Tibial nerve (tissue), 4 donors: ENCODE data around the gene PIGV. TPM values are rescaled to one million over a fixed set of nuclear protein-coding genes. Genes with fewer than 3 reads are reported as not detected.

ENCODE experiments used
- DNase-seq, 2 donors: peaks; one replicate each; pipeline ENCODE4 v3.0.0-alpha.2; 2019; ENCODE audit warnings: low spot score in 2 of 2
- H3K27ac ChIP-seq, 4 donors: fragments of 200-600 bp; sonication (generic) in 3 of 4; one replicate each; pipeline ENCODE4 v1.5.1; 2017 to 2019; ENCODE audit warnings: mild to moderate bottlenecking in 1 of 4
- H3K27me3 ChIP-seq, 2 donors: fragments of 200-600 bp; sonication (generic) in 1 of 2; one replicate each; pipeline versions ENCODE4 v1.5.1 to v1.6.0; 2017 to 2019
- H3K36me3 ChIP-seq, 3 donors: fragments of 200-600 bp; sonication (generic); one replicate each; pipeline ENCODE4 v1.5.1; 2018 to 2019
- H3K4me1 ChIP-seq, 4 donors: fragments of 200-600 bp; sonication (generic) in 3 of 4; one replicate each; pipeline ENCODE4 v1.5.1; 2017 to 2019
- H3K4me3 ChIP-seq, 4 donors: fragments of 200-600 bp; sonication (generic) in 3 of 4; one replicate each; pipeline ENCODE4 v1.5.1; 2017 to 2019; ENCODE audit warnings: mild to moderate bottlenecking in 1 of 4, moderate library complexity in 1 of 4
- H3K9me3 ChIP-seq, 4 donors: fragments of 200-600 bp; sonication (generic) in 3 of 4; one replicate each; pipeline ENCODE4 v1.5.1; 2017 to 2019
- CTCF ChIP-seq, 5 experiments: fragments of 200-600 bp in 3 of 5; fragments of 450-650 bp in 2 of 5; sonication (generic) in 3 of 5; IDR thresholded peaks; one replicate each; pipeline ENCODE4 v1.5.1; 2016 to 2019; ENCODE audit warnings: antibody characterized with exemption in 5 of 5, mild to moderate bottlenecking in 3 of 5, moderate library complexity in 2 of 5
- EP300 ChIP-seq, 2 donors: sonication (generic); formaldehyde crosslinking; IDR thresholded peaks; one replicate each; pipeline ENCODE4 v1.6.1; 2017; ENCODE audit warnings: antibody characterized with exemption in 2 of 2, mild to moderate bottlenecking in 1 of 2
- POLR2A ChIP-seq, 2 donors: fragments of 450-650 bp; IDR thresholded peaks; one replicate each; pipeline ENCODE4 v1.6.1; 2017; ENCODE audit warnings: antibody characterized with exemption in 2 of 2, mild to moderate bottlenecking in 2 of 2, moderate library complexity in 2 of 2
- WGBS, 2 donors: methylation state at CpG; one replicate each; pipeline ENCODE4 v1.1.5; 2018; 5-methylcytosine and 5-hydroxymethylcytosine counted together
- total RNA-seq, 4 donors: library from RNA; depleted of rRNA; stranded (reverse); fragments of >200 nt; gene quantifications; one replicate each; pipeline ENCODE4 v1.1.0, GENCODE V29; 2016

PIGV gene
- total RNA-seq, 4 donors from 2014 or later = 9.3 to 22.2 (median 17.6) TPM

GRCh38 chr1:26814893-26815292 lies 27.1 kb downstream of the PIGV start:
- Histone ChIP-seq H3K9me3 (no peaks in the 10 kb centered on the region), H3K4me3 (no peak overlapping the region), H3K27ac (no peak overlapping the region), H3K4me1 (no peaks in the 10 kb centered on the region), H3K27me3 (no peaks in the 10 kb centered on the region), H3K36me3 (no peaks in the 10 kb centered on the region)
- TF ChIP-seq POLR2A (IDR thresholded peaks at IDR 0.05) (no peak), EP300 (IDR thresholded peaks at IDR 0.05) (no peak), CTCF (IDR thresholded peaks at IDR 0.05) (no peak)
- WGBS, 2 donors = 94 to 96% methylated on average over 3 of the region's 3 CpGs
- no peak for DNase-seq

GRCh38 chr1:26820784-26821269 lies 33.1 kb downstream of the PIGV start:
- 73 to 80% methylated on average over 4 of the region's 4 CpGs for WGBS, 2 donors
- H3K4me1 ChIP-seq = peaks cover 0 to 5% (median 3%) of the 10 kb centered on the region in 4 donors
- no peak for DNase-seq

GRCh38 chr1:26822737-26823395 lies 35.1 kb downstream of the PIGV start:
- no peak for TF ChIP-seq CTCF (IDR thresholded peaks at IDR 0.05)
- TF ChIP-seq POLR2A (IDR thresholded peaks at IDR 0.05) = no peak
- TF ChIP-seq EP300 (IDR thresholded peaks at IDR 0.05) = no peak
- no peaks in the 10 kb centered on the region for H3K9me3 ChIP-seq
- H3K27ac ChIP-seq = no peak overlapping the region
- no peaks in the 10 kb centered on the region for H3K27me3 ChIP-seq
- H3K4me1 ChIP-seq = peaks cover 0 to 19% (median 14%) of the 10 kb centered on the region in 4 donors
- H3K4me3 ChIP-seq = no peak overlapping the region
- H3K36me3 ChIP-seq = no peaks in the 10 kb centered on the region
- DNase-seq = no peak
- 95 to 98% methylated on average over 4 of the region's 4 CpGs for WGBS, 2 donors

More at GRCh38 chr1:26820784-26821269, 33.1 kb downstream of the PIGV start:
- no peaks in the 10 kb centered on the region for H3K27me3 ChIP-seq
- no peak overlapping the region for H3K4me3 ChIP-seq
- H3K36me3 ChIP-seq = no peaks in the 10 kb centered on the region
- H3K9me3 ChIP-seq = no peaks in the 10 kb centered on the region
- TF ChIP-seq EP300 (IDR thresholded peaks at IDR 0.05) (no peak), CTCF (IDR thresholded peaks at IDR 0.05) (peak in 1 of 5 experiments; percentile 6)
- H3K27ac ChIP-seq = no peak overlapping the region

GRCh38 chr1:26824731-26825130 lies 37.0 kb downstream of the PIGV start:
- WGBS, 2 donors = 88 to 90% methylated on average over 3 of the region's 3 CpGs
- H3K4me3 ChIP-seq = no peak overlapping the region
- DNase-seq = no peak
- H3K27me3 ChIP-seq = no peaks in the 10 kb centered on the region
- TF ChIP-seq CTCF (IDR thresholded peaks at IDR 0.05) = no peak
- no peak for TF ChIP-seq POLR2A (IDR thresholded peaks at IDR 0.05)
- no peak for TF ChIP-seq EP300 (IDR thresholded peaks at IDR 0.05)
- no peaks in the 10 kb centered on the region for H3K9me3 ChIP-seq
- H3K4me1 ChIP-seq = peaks cover 0 to 37% (median 26%) of the 10 kb centered on the region in 4 donors
- peaks cover 0 to 6% (median 0%) of the 10 kb centered on the region in 3 donors for H3K36me3 ChIP-seq
- H3K27ac ChIP-seq = no peak overlapping the region

GRCh38 chr1:26826261-26827105 lies 38.7 kb downstream of the PIGV start, which contains the start of gene ZDHHC18:
ZDHHC18 (plus strand) TSS chr1:26826688; CDS start chr1:26826805, 117 bp downstream.
- DNase-seq = peak; percentile 30 to 43
- peaks cover 0 to 43% (median 26%) of the 10 kb centered on the region in 4 donors for H3K4me1 ChIP-seq
- H3K9me3 ChIP-seq = no peaks in the 10 kb centered on the region
- H3K27me3 ChIP-seq = no peaks in the 10 kb centered on the region
- TF ChIP-seq CTCF (IDR thresholded peaks at IDR 0.05) (peak; percentile 48 to 92 (median 89)), POLR2A (IDR thresholded peaks at IDR 0.05) (peak in 1 of 2 donors; percentile 35), EP300 (IDR thresholded peaks at IDR 0.05) (no peak)
- peak within 1 kb of the TSS; percentile 47 to 89 (median 88) for H3K27ac ChIP-seq
- H3K4me3 ChIP-seq = peak within 1 kb of the TSS; percentile 75 to 95 (median 78)
- H3K36me3 ChIP-seq = peaks cover 0 to 17% (median 0%) of the 10 kb centered on the region in 3 donors
- 0 to 1% methylated on average over 11 to 23 of the region's 107 CpGs for WGBS, 2 donors
